ENCODE measurements around the gene DMD.

Gene DMD

GRCh38 chrX:31099536-31100090, 2111.7 kb downstream of the DMD start:
- TF ChIP-seq REST (IDR thresholded peaks at IDR 0.05; ENCODE audit: insufficient read depth in 1 of 2, low read depth in 2 of 2, low read length in 2 of 2) (no peak), POLR2AphosphoS5 (IDR thresholded peaks at IDR 0.05; ENCODE audit: low read depth, low read length) (no peak), FOXP2 (optimal IDR thresholded peaks at IDR 0.05; ENCODE audit: borderline replicate concordance, extremely low read depth, extremely low read length, insufficient read depth) (no peak), TAF1 (IDR thresholded peaks at IDR 0.05; ENCODE audit: borderline replicate concordance, insufficient read depth, low read length) (no peak), SIN3A (IDR thresholded peaks at IDR 0.05; ENCODE audit: borderline replicate concordance, insufficient read depth, low read length) (no peak)

- TF ChIP-seq FOXP2 (optimal IDR thresholded peaks at IDR 0.05; ENCODE audit: borderline replicate concordance, extremely low read depth, extremely low read length, insufficient read depth) (no peak), POLR2AphosphoS5 (IDR thresholded peaks at IDR 0.05; ENCODE audit: low read depth, low read length) (no peak), REST (IDR thresholded peaks at IDR 0.05; ENCODE audit: insufficient read depth in 1 of 2, low read depth in 2 of 2, low read length in 2 of 2) (no peak), SIN3A (IDR thresholded peaks at IDR 0.05; ENCODE audit: borderline replicate concordance, insufficient read depth, low read length) (no peak), TAF1 (IDR thresholded peaks at IDR 0.05; ENCODE audit: borderline replicate concordance, insufficient read depth, low read length) (no peak)
Observed at GRCh38 chrX:31098079-31098478, 2113.3 kb downstream of the DMD start.

- TF ChIP-seq TAF1 (IDR thresholded peaks at IDR 0.05; ENCODE audit: borderline replicate concordance, insufficient read depth, low read length) (no peak), REST (IDR thresholded peaks at IDR 0.05; ENCODE audit: insufficient read depth in 1 of 2, low read depth in 2 of 2, low read length in 2 of 2) (no peak)
Observed at GRCh38 chrX:31093639-31093975, 2117.7 kb downstream of the DMD start.

- TF ChIP-seq SIN3A (IDR thresholded peaks at IDR 0.05; ENCODE audit: borderline replicate concordance, insufficient read depth, low read length) = no peak
Observed at GRCh38 chrX:31092970-31093638, 2118.2 kb downstream of the DMD start.

- TF ChIP-seq FOXP2 (optimal IDR thresholded peaks at IDR 0.05; ENCODE audit: borderline replicate concordance, extremely low read depth, extremely low read length, insufficient read depth) (no peak), SIN3A (IDR thresholded peaks at IDR 0.05; ENCODE audit: borderline replicate concordance, insufficient read depth, low read length) (no peak), TAF1 (IDR thresholded peaks at IDR 0.05; ENCODE audit: borderline replicate concordance, insufficient read depth, low read length) (no peak), REST (IDR thresholded peaks at IDR 0.05; ENCODE audit: insufficient read depth in 1 of 2, low read depth in 2 of 2, low read length in 2 of 2) (no peak), POLR2AphosphoS5 (IDR thresholded peaks at IDR 0.05; ENCODE audit: low read depth, low read length) (no peak)
Observed at GRCh38 chrX:31092476-31092875, 2118.9 kb downstream of the DMD start.
